GM23338 (cell line): ENCODE data around the gene SH3BP4. TPM values are rescaled to one million over a fixed set of nuclear protein-coding genes. Genes with fewer than 3 reads are reported as not detected.

Source experiments
- ATAC-seq: fragments of 200-7000 bp; cut with Tn5 transposase; 3 replicates; pipeline ENCODE4 v1.9.1; 2020
- DNase-seq: peaks from one replicate; pipeline ENCODE4 v3.0.0-alpha.2; 2015; ENCODE audit warnings: low spot score
- H2AFZ ChIP-seq: fragments of 200-600 bp; sonication (generic); 2 replicates; pipeline ENCODE4 v1.8.0; 2016; ENCODE audit warnings: antibody characterized with exemption, mild to moderate bottlenecking, moderate library complexity
- H3F3A ChIP-seq: fragments of 200-600 bp; sonication (generic); replicated peaks from 2 replicates; pipeline ENCODE4 v1.8.0; 2017; ENCODE audit warnings: antibody characterized with exemption, mixed run types, low read depth
- H3K27ac ChIP-seq: fragments of 200-600 bp; sonication (generic); 2 replicates; pipeline ENCODE4 v1.6.1; 2016; ENCODE audit warnings: low read depth
- H3K27me3 ChIP-seq: fragments of 200-600 bp; sonication (generic); 2 replicates; pipeline ENCODE4 v1.8.0; 2016; ENCODE audit warnings: mild to moderate bottlenecking, mixed run types, moderate library complexity; ENCODE audit not compliant: insufficient read depth
- H3K36me3 ChIP-seq: fragments of 200-600 bp; sonication (generic); 2 replicates; pipeline ENCODE4 v1.8.0; 2016; ENCODE audit warnings: mild to moderate bottlenecking; ENCODE audit not compliant: insufficient read depth
- H3K4me1 ChIP-seq: fragments of 200-600 bp; sonication (generic); 2 replicates; pipeline ENCODE4 v1.8.0; 2016; ENCODE audit warnings: mild to moderate bottlenecking, moderate library complexity; ENCODE audit not compliant: insufficient read depth
- H3K4me2 ChIP-seq: fragments of 200-600 bp; sonication (generic); 2 replicates; pipeline ENCODE4 v1.7.1; 2017; ENCODE audit warnings: mixed run types
- H3K4me3 ChIP-seq: fragments of 200-600 bp; sonication (generic); 2 replicates; pipeline ENCODE4 v1.6.1; 2016; ENCODE audit warnings: mixed run types
- H3K79me2 ChIP-seq: fragments of 200-600 bp; sonication (generic); replicated peaks from 2 replicates; pipeline ENCODE4 v1.8.0; 2017; ENCODE audit warnings: mild to moderate bottlenecking; ENCODE audit not compliant: insufficient read depth
- H3K9me2 ChIP-seq: fragments of 200-600 bp; sonication (generic); 2 replicates; pipeline ENCODE4 v1.8.0; 2017; ENCODE audit not compliant: insufficient read depth
- H4K20me1 ChIP-seq: fragments of 200-600 bp; sonication (generic); replicated peaks from 2 replicates; pipeline ENCODE4 v1.8.0; 2017; ENCODE audit warnings: mild to moderate bottlenecking; ENCODE audit not compliant: insufficient read depth
- H3K27ac Mint-ChIP-seq: 2 replicates; pipeline ENCODE4 v1.8.0; 2020; ENCODE audit warnings: inconsistent platforms, mild to moderate bottlenecking, moderate library complexity, mixed read lengths
- H3K27me3 Mint-ChIP-seq: 3 replicates; pipeline ENCODE4 v1.8.0; 2022; ENCODE audit warnings: low read depth, mild to moderate bottlenecking, moderate library complexity, mixed read lengths, inconsistent platforms; ENCODE audit not compliant: insufficient read depth, poor library complexity
- H3K36me3 Mint-ChIP-seq: 3 replicates; pipeline ENCODE4 v1.8.0; 2021; ENCODE audit warnings: low read depth, mild to moderate bottlenecking, inconsistent platforms, moderate library complexity, mixed read lengths
- H3K4me1 Mint-ChIP-seq: 3 replicates; pipeline ENCODE4 v1.8.0; 2020; ENCODE audit warnings: mild to moderate bottlenecking, inconsistent platforms, mixed read lengths
- H3K4me3 Mint-ChIP-seq: 3 replicates; pipeline ENCODE4 v1.8.0; 2021; ENCODE audit warnings: moderate library complexity, mild to moderate bottlenecking, inconsistent platforms, mixed read lengths
- H3K9me3 Mint-ChIP-seq: 3 replicates; pipeline ENCODE4 v1.8.0; 2020; ENCODE audit warnings: moderate library complexity, mild to moderate bottlenecking, inconsistent platforms, mixed read lengths
- CREB1 ChIP-seq: fragments of 250-450 bp; sonication (Bioruptor Pico); IDR thresholded peaks from 2 replicates; pipeline ENCODE4 v1.5.0; 2020; ENCODE audit warnings: low read depth, mild to moderate bottlenecking, moderate library complexity
- EZH2phosphoT487 ChIP-seq: fragments of 200-600 bp; sonication (generic); IDR thresholded peaks from one replicate; pipeline ENCODE4 v1.8.1; 2018; ENCODE audit warnings: antibody characterized with exemption; ENCODE audit not compliant: unreplicated experiment
- JUNB ChIP-seq: IDR thresholded peaks from one replicate; pipeline ENCODE4 v1.6.1; 2016; ENCODE audit warnings: antibody characterized with exemption; ENCODE audit not compliant: unreplicated experiment
- NANOG ChIP-seq: IDR thresholded peaks from 2 replicates; pipeline ENCODE4 v1.6.1; 2016; ENCODE audit warnings: antibody characterized with exemption, borderline replicate concordance
- POLR2AphosphoS5 ChIP-seq: IDR thresholded peaks from 2 replicates; pipeline ENCODE4 v1.6.1; 2016; ENCODE audit warnings: antibody characterized with exemption, low read depth
- STAT1 ChIP-seq: IDR thresholded peaks from one replicate; pipeline ENCODE4 v1.6.1; 2016; ENCODE audit warnings: antibody characterized with exemption; ENCODE audit not compliant: unreplicated experiment
- ZNF114 ChIP-seq: fragments of 250-450 bp; sonication (Bioruptor Pico); IDR thresholded peaks from 2 replicates; pipeline ENCODE4 v1.5.0; 2020; ENCODE audit warnings: mild to moderate bottlenecking, moderate library complexity
- ZNF331 ChIP-seq: fragments of 250-450 bp; sonication (Bioruptor Pico); IDR thresholded peaks from 2 replicates; pipeline ENCODE4 v1.5.0; 2020; ENCODE audit warnings: low read depth, mild to moderate bottlenecking, moderate library complexity
- polyA plus RNA-seq: library from polyadenylated mRNA; unstranded; fragments of >200 nt; fragmentation: Nextera tagmentation; extraction: Ambion mirVana; gene quantifications from 2 replicates; pipeline ENCODE4 v1.2.1, GENCODE V29; 2016
- total RNA-seq: library from RNA; depleted of rRNA; stranded (reverse); fragments of >200 nt; shearing (Covaris generic); gene quantifications from 2 replicates; pipeline ENCODE4 v1.2.3, GENCODE V29; 2014
- TF ChIP-seq, protein P1 (sequence below), 2 experiments: fragments of 200-600 bp in 1 of 2; sonication (generic) in 1 of 2; conservative IDR thresholded peaks; 2 replicates each; pipeline versions ENCODE4 v1.5.1 to v1.6.1; 2016 to 2017; ENCODE audit warnings: antibody characterized with exemption in 2 of 2, low read depth in 2 of 2, mild to moderate bottlenecking in 2 of 2, moderate library complexity in 1 of 2
- TF ChIP-seq, protein P2 (sequence below): IDR thresholded peaks from 2 replicates; pipeline ENCODE4 v1.6.1; 2016; ENCODE audit warnings: antibody characterized with exemption
- TF ChIP-seq, protein P3 (sequence below): fragments of 250-450 bp; sonication (Bioruptor Pico); IDR thresholded peaks from 2 replicates; pipeline ENCODE4 v1.5.0; 2020; ENCODE audit warnings: mild to moderate bottlenecking, moderate library complexity
- TF ChIP-seq, protein P4 (sequence below): IDR thresholded peaks from one replicate; pipeline ENCODE4 v1.6.1; 2018; ENCODE audit warnings: antibody characterized with exemption; ENCODE audit not compliant: unreplicated experiment

Gene SH3BP4
- total and polyA plus RNA-seq, 2 experiments from 2014 or later, result 15.6 to 50.9 TPM

DNA sequence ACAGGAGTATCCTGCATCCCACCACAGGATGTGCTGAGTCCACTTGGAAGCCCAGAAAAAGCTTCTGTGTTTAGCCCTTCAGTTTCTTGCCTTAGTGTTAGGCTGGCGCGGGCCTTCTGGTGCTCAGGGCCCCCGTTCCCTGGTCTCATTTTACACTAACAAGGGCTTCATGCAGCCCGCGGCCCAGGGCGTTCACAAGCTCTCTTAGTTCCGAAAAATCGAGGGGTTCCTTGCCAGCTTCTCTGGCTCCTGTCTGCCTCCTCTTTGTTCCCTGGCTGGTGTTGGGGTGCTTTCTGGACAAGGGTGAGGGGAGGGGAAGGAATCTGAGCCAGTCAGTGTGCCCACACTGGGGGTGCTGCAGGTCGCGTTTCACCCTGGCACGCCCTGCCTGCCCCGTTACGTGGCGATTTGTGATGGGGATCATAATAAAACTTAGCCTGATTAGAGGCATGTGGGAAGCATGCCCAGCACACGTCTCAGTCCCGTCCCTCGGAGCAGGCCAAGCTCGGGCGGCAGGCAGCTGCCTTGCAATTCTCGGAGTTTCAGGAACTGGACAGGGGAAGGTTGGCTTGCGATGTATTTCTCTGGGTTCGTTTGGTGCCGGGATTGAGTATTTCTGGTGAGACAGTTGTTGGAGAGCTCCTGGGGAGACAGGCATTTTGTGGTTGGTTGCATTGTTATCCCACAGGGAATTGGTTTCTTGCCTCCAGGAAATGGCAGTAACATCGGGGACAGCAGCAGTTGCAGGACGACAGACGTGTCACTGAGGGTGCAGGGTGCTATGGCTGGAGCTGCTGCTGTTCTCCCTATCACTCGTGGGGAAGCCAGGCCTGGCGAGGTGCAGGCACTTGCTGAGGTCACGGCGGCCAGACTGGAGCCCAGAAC, 22.9 kb downstream of the SH3BP4 start:
- Histone ChIP-seq H2AFZ (no peak overlapping the region), H3K4me3 (no peak overlapping the region), H3K9me2 (no peaks in the 10 kb centered on the region), H3K36me3 (no peaks in the 10 kb centered on the region), H3K27me3 (no peaks in the 10 kb centered on the region), H3K79me2 (peaks cover 100% of the 10 kb centered on the region), H3K4me2 (no peak overlapping the region), H3K4me1 (peaks cover 29% of the 10 kb centered on the region), H4K20me1 (peaks cover 29% of the 10 kb centered on the region), H3K27ac (peak overlapping the region; percentile 72; the same call in 1 of the 2 replicates), H3F3A (0 out of 2 replicates have a peak, but pooled peaks cover 3% of the 10 kb centered on the region)
- no peak for DNase-seq
- H3K27me3 Mint-ChIP-seq, result peaks cover 8% of the 10 kb centered on the region
- H3K4me1 Mint-ChIP-seq, result peaks cover 40% of the 10 kb centered on the region
- ATAC-seq, result peak; percentile 41
- TF ChIP-seq POLR2AphosphoS5 (no peak), EZH2phosphoT487 (no peak), NANOG (no peak), JUNB (no peak), ZNF331 (CRISPR knock-in tag) (no peak), ZNF114 (CRISPR knock-in tag) (no peak), STAT1 (no peak), CREB1 (CRISPR knock-in tag) (no peak)
- TF ChIP-seq, protein P1, sequence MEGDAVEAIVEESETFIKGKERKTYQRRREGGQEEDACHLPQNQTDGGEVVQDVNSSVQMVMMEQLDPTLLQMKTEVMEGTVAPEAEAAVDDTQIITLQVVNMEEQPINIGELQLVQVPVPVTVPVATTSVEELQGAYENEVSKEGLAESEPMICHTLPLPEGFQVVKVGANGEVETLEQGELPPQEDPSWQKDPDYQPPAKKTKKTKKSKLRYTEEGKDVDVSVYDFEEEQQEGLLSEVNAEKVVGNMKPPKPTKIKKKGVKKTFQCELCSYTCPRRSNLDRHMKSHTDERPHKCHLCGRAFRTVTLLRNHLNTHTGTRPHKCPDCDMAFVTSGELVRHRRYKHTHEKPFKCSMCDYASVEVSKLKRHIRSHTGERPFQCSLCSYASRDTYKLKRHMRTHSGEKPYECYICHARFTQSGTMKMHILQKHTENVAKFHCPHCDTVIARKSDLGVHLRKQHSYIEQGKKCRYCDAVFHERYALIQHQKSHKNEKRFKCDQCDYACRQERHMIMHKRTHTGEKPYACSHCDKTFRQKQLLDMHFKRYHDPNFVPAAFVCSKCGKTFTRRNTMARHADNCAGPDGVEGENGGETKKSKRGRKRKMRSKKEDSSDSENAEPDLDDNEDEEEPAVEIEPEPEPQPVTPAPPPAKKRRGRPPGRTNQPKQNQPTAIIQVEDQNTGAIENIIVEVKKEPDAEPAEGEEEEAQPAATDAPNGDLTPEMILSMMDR (conservative IDR thresholded peaks at IDR 0.05; ENCODE audit: low read depth in 2 of 2), result no peak
- TF ChIP-seq, protein P2, sequence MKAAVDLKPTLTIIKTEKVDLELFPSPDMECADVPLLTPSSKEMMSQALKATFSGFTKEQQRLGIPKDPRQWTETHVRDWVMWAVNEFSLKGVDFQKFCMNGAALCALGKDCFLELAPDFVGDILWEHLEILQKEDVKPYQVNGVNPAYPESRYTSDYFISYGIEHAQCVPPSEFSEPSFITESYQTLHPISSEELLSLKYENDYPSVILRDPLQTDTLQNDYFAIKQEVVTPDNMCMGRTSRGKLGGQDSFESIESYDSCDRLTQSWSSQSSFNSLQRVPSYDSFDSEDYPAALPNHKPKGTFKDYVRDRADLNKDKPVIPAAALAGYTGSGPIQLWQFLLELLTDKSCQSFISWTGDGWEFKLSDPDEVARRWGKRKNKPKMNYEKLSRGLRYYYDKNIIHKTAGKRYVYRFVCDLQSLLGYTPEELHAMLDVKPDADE, result no peak
- TF ChIP-seq, protein P3, sequence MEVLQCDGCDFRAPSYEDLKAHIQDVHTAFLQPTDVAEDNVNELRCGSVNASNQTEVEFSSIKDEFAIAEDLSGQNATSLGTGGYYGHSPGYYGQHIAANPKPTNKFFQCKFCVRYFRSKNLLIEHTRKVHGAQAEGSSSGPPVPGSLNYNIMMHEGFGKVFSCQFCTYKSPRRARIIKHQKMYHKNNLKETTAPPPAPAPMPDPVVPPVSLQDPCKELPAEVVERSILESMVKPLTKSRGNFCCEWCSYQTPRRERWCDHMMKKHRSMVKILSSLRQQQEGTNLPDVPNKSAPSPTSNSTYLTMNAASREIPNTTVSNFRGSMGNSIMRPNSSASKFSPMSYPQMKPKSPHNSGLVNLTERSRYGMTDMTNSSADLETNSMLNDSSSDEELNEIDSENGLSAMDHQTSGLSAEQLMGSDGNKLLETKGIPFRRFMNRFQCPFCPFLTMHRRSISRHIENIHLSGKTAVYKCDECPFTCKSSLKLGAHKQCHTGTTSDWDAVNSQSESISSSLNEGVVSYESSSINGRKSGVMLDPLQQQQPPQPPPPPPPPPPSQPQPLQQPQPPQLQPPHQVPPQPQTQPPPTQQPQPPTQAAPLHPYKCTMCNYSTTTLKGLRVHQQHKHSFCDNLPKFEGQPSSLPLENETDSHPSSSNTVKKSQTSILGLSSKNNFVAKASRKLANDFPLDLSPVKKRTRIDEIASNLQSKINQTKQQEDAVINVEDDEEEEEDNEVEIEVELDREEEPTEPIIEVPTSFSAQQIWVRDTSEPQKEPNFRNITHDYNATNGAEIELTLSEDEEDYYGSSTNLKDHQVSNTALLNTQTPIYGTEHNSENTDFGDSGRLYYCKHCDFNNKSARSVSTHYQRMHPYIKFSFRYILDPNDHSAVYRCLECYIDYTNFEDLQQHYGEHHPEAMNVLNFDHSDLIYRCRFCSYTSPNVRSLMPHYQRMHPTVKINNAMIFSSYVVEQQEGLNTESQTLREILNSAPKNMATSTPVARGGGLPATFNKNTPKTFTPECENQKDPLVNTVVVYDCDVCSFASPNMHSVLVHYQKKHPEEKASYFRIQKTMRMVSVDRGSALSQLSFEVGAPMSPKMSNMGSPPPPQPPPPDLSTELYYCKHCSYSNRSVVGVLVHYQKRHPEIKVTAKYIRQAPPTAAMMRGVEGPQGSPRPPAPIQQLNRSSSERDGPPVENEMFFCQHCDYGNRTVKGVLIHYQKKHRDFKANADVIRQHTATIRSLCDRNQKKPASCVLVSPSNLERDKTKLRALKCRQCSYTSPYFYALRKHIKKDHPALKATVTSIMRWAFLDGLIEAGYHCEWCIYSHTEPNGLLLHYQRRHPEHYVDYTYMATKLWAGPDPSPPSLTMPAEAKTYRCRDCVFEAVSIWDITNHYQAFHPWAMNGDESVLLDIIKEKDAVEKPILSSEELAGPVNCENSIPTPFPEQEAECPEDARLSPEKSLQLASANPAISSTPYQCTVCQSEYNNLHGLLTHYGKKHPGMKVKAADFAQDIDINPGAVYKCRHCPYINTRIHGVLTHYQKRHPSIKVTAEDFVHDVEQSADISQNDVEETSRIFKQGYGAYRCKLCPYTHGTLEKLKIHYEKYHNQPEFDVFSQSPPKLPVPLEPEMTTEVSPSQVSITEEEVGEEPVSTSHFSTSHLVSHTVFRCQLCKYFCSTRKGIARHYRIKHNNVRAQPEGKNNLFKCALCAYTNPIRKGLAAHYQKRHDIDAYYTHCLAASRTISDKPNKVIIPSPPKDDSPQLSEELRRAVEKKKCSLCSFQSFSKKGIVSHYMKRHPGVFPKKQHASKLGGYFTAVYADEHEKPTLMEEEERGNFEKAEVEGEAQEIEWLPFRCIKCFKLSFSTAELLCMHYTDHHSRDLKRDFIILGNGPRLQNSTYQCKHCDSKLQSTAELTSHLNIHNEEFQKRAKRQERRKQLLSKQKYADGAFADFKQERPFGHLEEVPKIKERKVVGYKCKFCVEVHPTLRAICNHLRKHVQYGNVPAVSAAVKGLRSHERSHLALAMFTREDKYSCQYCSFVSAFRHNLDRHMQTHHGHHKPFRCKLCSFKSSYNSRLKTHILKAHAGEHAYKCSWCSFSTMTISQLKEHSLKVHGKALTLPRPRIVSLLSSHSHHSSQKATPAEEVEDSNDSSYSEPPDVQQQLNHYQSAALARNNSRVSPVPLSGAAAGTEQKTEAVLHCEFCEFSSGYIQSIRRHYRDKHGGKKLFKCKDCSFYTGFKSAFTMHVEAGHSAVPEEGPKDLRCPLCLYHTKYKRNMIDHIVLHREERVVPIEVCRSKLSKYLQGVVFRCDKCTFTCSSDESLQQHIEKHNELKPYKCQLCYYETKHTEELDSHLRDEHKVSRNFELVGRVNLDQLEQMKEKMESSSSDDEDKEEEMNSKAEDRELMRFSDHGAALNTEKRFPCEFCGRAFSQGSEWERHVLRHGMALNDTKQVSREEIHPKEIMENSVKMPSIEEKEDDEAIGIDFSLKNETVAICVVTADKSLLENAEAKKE (CRISPR knock-in tag), result no peak
- TF ChIP-seq, protein P4, sequence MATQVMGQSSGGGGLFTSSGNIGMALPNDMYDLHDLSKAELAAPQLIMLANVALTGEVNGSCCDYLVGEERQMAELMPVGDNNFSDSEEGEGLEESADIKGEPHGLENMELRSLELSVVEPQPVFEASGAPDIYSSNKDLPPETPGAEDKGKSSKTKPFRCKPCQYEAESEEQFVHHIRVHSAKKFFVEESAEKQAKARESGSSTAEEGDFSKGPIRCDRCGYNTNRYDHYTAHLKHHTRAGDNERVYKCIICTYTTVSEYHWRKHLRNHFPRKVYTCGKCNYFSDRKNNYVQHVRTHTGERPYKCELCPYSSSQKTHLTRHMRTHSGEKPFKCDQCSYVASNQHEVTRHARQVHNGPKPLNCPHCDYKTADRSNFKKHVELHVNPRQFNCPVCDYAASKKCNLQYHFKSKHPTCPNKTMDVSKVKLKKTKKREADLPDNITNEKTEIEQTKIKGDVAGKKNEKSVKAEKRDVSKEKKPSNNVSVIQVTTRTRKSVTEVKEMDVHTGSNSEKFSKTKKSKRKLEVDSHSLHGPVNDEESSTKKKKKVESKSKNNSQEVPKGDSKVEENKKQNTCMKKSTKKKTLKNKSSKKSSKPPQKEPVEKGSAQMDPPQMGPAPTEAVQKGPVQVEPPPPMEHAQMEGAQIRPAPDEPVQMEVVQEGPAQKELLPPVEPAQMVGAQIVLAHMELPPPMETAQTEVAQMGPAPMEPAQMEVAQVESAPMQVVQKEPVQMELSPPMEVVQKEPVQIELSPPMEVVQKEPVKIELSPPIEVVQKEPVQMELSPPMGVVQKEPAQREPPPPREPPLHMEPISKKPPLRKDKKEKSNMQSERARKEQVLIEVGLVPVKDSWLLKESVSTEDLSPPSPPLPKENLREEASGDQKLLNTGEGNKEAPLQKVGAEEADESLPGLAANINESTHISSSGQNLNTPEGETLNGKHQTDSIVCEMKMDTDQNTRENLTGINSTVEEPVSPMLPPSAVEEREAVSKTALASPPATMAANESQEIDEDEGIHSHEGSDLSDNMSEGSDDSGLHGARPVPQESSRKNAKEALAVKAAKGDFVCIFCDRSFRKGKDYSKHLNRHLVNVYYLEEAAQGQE, result no peak
- H3K36me3 Mint-ChIP-seq, result peaks cover 23% of the 10 kb centered on the region
- H3K4me3 Mint-ChIP-seq, result no peak overlapping the region
- peak overlapping the region; percentile 3 for H3K27ac Mint-ChIP-seq
- H3K9me3 Mint-ChIP-seq, result peaks cover 7% of the 10 kb centered on the region; the same call in 2 of the 3 replicates
